IgD-negative memory B cell (primary cell): Measurements from ENCODE around the gene FRMD8. TPM values are rescaled to one million over a fixed set of nuclear protein-coding genes. Genes with fewer than 3 reads are reported as not detected.

Experiments
- H3K27ac Mint-ChIP-seq, 3 donors: one replicate each; pipeline ENCODE4 v1.8.0; 2020 to 2022; ENCODE audit warnings: mild to moderate bottlenecking in 3 of 3, mixed read lengths in 3 of 3, moderate library complexity in 1 of 3
- H3K27me3 Mint-ChIP-seq: one replicate; pipeline ENCODE4 v1.8.0; 2021; ENCODE audit warnings: mixed read lengths
- H3K36me3 Mint-ChIP-seq: one replicate; pipeline ENCODE4 v1.8.0; 2020; ENCODE audit warnings: mild to moderate bottlenecking, mixed read lengths
- H3K4me1 Mint-ChIP-seq, 3 donors: one replicate each; pipeline ENCODE4 v1.8.0; 2020 to 2022; ENCODE audit warnings: mixed read lengths in 3 of 3, mild to moderate bottlenecking in 1 of 3
- H3K4me3 Mint-ChIP-seq, 4 donors: one replicate each; pipeline ENCODE4 v1.8.0; 2020 to 2022; ENCODE audit warnings: mild to moderate bottlenecking in 4 of 4, mixed read lengths in 4 of 4, moderate library complexity in 3 of 4
- H3K9me3 Mint-ChIP-seq, 3 donors: one replicate each; pipeline ENCODE4 v1.8.0; 2020 to 2021; ENCODE audit warnings: mixed read lengths in 3 of 3, mild to moderate bottlenecking in 1 of 3
- polyA plus RNA-seq: library from polyadenylated mRNA; unstranded; fragments of 300-500 nt; fragmentation: Illumina TruSeq; gene quantifications from one replicate; pipeline ENCODE4 v1.2.3, GENCODE V29; 2021

Gene FRMD8
- polyA plus RNA-seq, 1 donor from 2014 or later: 54.2 TPM

GRCh38 chr11:65362320-65362931, 24.0 kb upstream of the FRMD8 start:
- peaks cover 13 to 26% (median 14%) of the 10 kb centered on the region in 3 donors for H3K4me1 Mint-ChIP-seq
- peak overlapping the region; percentile 77 to 87 (median 84) for H3K4me3 Mint-ChIP-seq
- H3K27ac Mint-ChIP-seq: peak overlapping the region; percentile 95 to 100 (median 99)
- H3K36me3 Mint-ChIP-seq: no peaks in the 10 kb centered on the region
- H3K9me3 Mint-ChIP-seq: no peaks in the 10 kb centered on the region
- H3K27me3 Mint-ChIP-seq: no peaks in the 10 kb centered on the region

- Mint-ChIP-seq H3K36me3 (no peaks in the 10 kb centered on the region), H3K9me3 (no peaks in the 10 kb centered on the region), H3K27ac (peak overlapping the region; percentile 95 to 100 (median 99)), H3K27me3 (no peaks in the 10 kb centered on the region), H3K4me3 (peak overlapping the region; percentile 77 to 87 (median 84)), H3K4me1 (peaks cover 13 to 25% (median 14%) of the 10 kb centered on the region in 3 donors)
Measured at GRCh38 chr11:65362966-65363365, 23.5 kb upstream of the FRMD8 start.

GRCh38 chr11:65363770-65364169, 22.7 kb upstream of the FRMD8 start:
- H3K9me3 Mint-ChIP-seq: no peaks in the 10 kb centered on the region
- H3K4me1 Mint-ChIP-seq: peaks cover 13 to 24% (median 14%) of the 10 kb centered on the region in 3 donors
- H3K4me3 Mint-ChIP-seq: peak overlapping the region in 2 of 4 donors; percentile 47 to 63
- no peaks in the 10 kb centered on the region for H3K27me3 Mint-ChIP-seq
- H3K27ac Mint-ChIP-seq: peak overlapping the region in 2 of 3 donors; percentile 67 to 95
- H3K36me3 Mint-ChIP-seq: no peaks in the 10 kb centered on the region

GRCh38 chr11:65366340-65366773, 20.1 kb upstream of the FRMD8 start:
- Mint-ChIP-seq H3K27ac (peak overlapping the region in 1 of 3 donors; percentile 94), H3K9me3 (no peaks in the 10 kb centered on the region), H3K4me3 (peak overlapping the region in 1 of 4 donors; percentile 74), H3K36me3 (no peaks in the 10 kb centered on the region), H3K4me1 (peaks cover 13 to 25% (median 16%) of the 10 kb centered on the region in 3 donors), H3K27me3 (no peaks in the 10 kb centered on the region)

- Mint-ChIP-seq H3K27ac (peak overlapping the region in 1 of 3 donors; percentile 23), H3K4me1 (peaks cover 1 to 6% (median 6%) of the 10 kb centered on the region in 3 donors), H3K4me3 (no peak overlapping the region), H3K36me3 (peaks cover 1% of the 10 kb centered on the region), H3K27me3 (no peaks in the 10 kb centered on the region), H3K9me3 (no peaks in the 10 kb centered on the region)
Measured at GRCh38 chr11:65370659-65371049, 15.8 kb upstream of the FRMD8 start.

- H3K27me3 Mint-ChIP-seq: no peaks in the 10 kb centered on the region
- no peaks in the 10 kb centered on the region for H3K9me3 Mint-ChIP-seq
- H3K4me1 Mint-ChIP-seq: peaks cover 7 to 13% (median 8%) of the 10 kb centered on the region in 3 donors
- peak overlapping the region in 1 of 3 donors; percentile 67 for H3K27ac Mint-ChIP-seq
- H3K36me3 Mint-ChIP-seq: peaks cover 1% of the 10 kb centered on the region
- no peak overlapping the region for H3K4me3 Mint-ChIP-seq
Measured at GRCh38 chr11:65373839-65374580, 12.4 kb upstream of the FRMD8 start.

GRCh38 chr11:65375012-65375411, 11.4 kb upstream of the FRMD8 start:
- Mint-ChIP-seq H3K4me1 (peaks cover 7 to 12% (median 8%) of the 10 kb centered on the region in 3 donors), H3K9me3 (no peaks in the 10 kb centered on the region), H3K27me3 (no peaks in the 10 kb centered on the region), H3K4me3 (no peak overlapping the region), H3K36me3 (peaks cover 1% of the 10 kb centered on the region), H3K27ac (peak overlapping the region in 1 of 3 donors; percentile 25)

- Mint-ChIP-seq H3K4me3 (peak overlapping the region in 1 of 4 donors; percentile 74), H3K27me3 (no peaks in the 10 kb centered on the region), H3K36me3 (peaks cover 1% of the 10 kb centered on the region)
Measured at GRCh38 chr11:65376138-65376713, 10.2 kb upstream of the FRMD8 start.

GRCh38 chr11:65377036-65377435, 9.4 kb upstream of the FRMD8 start:
- H3K36me3 Mint-ChIP-seq: peaks cover 1% of the 10 kb centered on the region
- H3K9me3 Mint-ChIP-seq: no peaks in the 10 kb centered on the region
- H3K4me3 Mint-ChIP-seq: no peak overlapping the region
- H3K27ac Mint-ChIP-seq: peak overlapping the region in 1 of 3 donors; percentile 81
- H3K4me1 Mint-ChIP-seq: peaks cover 7 to 12% (median 8%) of the 10 kb centered on the region in 3 donors
- no peaks in the 10 kb centered on the region for H3K27me3 Mint-ChIP-seq

More at GRCh38 chr11:65376138-65376713, 10.2 kb upstream of the FRMD8 start:
- H3K9me3 Mint-ChIP-seq: no peaks in the 10 kb centered on the region
- H3K4me1 Mint-ChIP-seq: peaks cover 7 to 12% (median 8%) of the 10 kb centered on the region in 3 donors
- H3K27ac Mint-ChIP-seq: no peak overlapping the region

- Mint-ChIP-seq H3K9me3 (no peaks in the 10 kb centered on the region), H3K4me3 (peak overlapping the region in 2 of 4 donors; percentile 48 to 71), H3K27me3 (no peaks in the 10 kb centered on the region), H3K27ac (peak overlapping the region; percentile 71 to 82 (median 81)), H3K4me1 (peaks cover 12 to 17% (median 15%) of the 10 kb centered on the region in 3 donors), H3K36me3 (peaks cover 1% of the 10 kb centered on the region)
Measured at GRCh38 chr11:65377777-65378176, 8.7 kb upstream of the FRMD8 start.

GRCh38 chr11:65378208-65378927, 8.1 kb upstream of the FRMD8 start:
- Mint-ChIP-seq H3K4me3 (peak overlapping the region in 3 of 4 donors; percentile 16 to 71 (median 48)), H3K27ac (peak overlapping the region; percentile 71 to 82 (median 81)), H3K4me1 (peaks cover 16 to 20% (median 18%) of the 10 kb centered on the region in 3 donors), H3K36me3 (peaks cover 1% of the 10 kb centered on the region), H3K27me3 (no peaks in the 10 kb centered on the region), H3K9me3 (no peaks in the 10 kb centered on the region)

- Mint-ChIP-seq H3K27me3 (no peaks in the 10 kb centered on the region), H3K4me3 (peak overlapping the region in 1 of 4 donors; percentile 77), H3K36me3 (peaks cover under 1% of the 10 kb centered on the region), H3K27ac (peak overlapping the region in 1 of 3 donors; percentile 53), H3K9me3 (no peaks in the 10 kb centered on the region), H3K4me1 (peaks cover 18 to 24% (median 24%) of the 10 kb centered on the region in 3 donors)
Measured at GRCh38 chr11:65378928-65379638, 7.4 kb upstream of the FRMD8 start.

- H3K4me1 Mint-ChIP-seq: peaks cover 20 to 28% (median 27%) of the 10 kb centered on the region in 3 donors
- peak overlapping the region in 1 of 3 donors; percentile 9 for H3K27ac Mint-ChIP-seq
- H3K36me3 Mint-ChIP-seq: no peaks in the 10 kb centered on the region
- no peaks in the 10 kb centered on the region for H3K9me3 Mint-ChIP-seq
- peak overlapping the region in 3 of 4 donors; percentile 23 to 77 (median 41) for H3K4me3 Mint-ChIP-seq
- H3K27me3 Mint-ChIP-seq: no peaks in the 10 kb centered on the region
Measured at GRCh38 chr11:65379698-65380459, 6.6 kb upstream of the FRMD8 start.
